ENCODE results near the gene MAT2B. TPM values are rescaled to one million over a fixed set of nuclear protein-coding genes. Genes with fewer than 3 reads are reported as not detected.

Gene MAT2B
- total and polyA plus RNA-seq, 2 of the 8 experiments (the other 6 are each of a cell fraction or from before 2014, with no cell fraction given), result 33.9 to 65.2 TPM

- TF ChIP-seq CHD7 (IDR thresholded peaks at IDR 0.05; ENCODE audit: insufficient replicate concordance, low read length), result peak; percentile 75
- TF ChIP-seq SP1 (IDR thresholded peaks at IDR 0.05; ENCODE audit: low read depth, low read length), result peak; percentile 55; the same call in 1 of the 2 replicates
- TF ChIP-seq USF2 (IDR thresholded peaks at IDR 0.05; ENCODE audit: low read length), result peak; percentile 85
- peak; percentile 31; the same call in 1 of the 2 replicates for TF ChIP-seq E2F6 (IDR thresholded peaks at IDR 0.05)
- TF ChIP-seq MAX (IDR thresholded peaks at IDR 0.05), result peak; percentile 70
- TF ChIP-seq CHD2 (IDR thresholded peaks at IDR 0.05; ENCODE audit: low read length), result peak; percentile 32; the same call in 1 of the 2 replicates
- peak; percentile 49 for TF ChIP-seq ASH2L (IDR thresholded peaks at IDR 0.05; ENCODE audit: low read length)
- TF ChIP-seq ATF3 (IDR thresholded peaks at IDR 0.05; ENCODE audit: insufficient read depth, low read depth, low read length), result peak; percentile 41; the same call in 1 of the 2 replicates
These were observed 29.2 kb downstream of the MAT2B start (continued) for GRCh38 chr5:163534492-163535094.
